GM18526 (cell line): Measurements from ENCODE around the gene SPDYE6.

Source experiments
- POLR2A ChIP-seq: IDR thresholded peaks from 3 replicates; pipeline ENCODE4 v1.6.1; 2011; ENCODE audit not compliant: insufficient read length; ENCODE audit errors: extremely low read depth

SPDYE6 gene

GRCh38 chr7:102363549-102364393 lies 7.5 kb upstream of the SPDYE6 start:
- TF ChIP-seq POLR2A, result peak; percentile 66

- TF ChIP-seq POLR2A, result no peak
Observed at GRCh38 chr7:102326157-102326889, 29.9 kb downstream of the SPDYE6 start.

- TF ChIP-seq POLR2A, result no peak
Observed at GRCh38 chr7:102323914-102324195, 32.4 kb downstream of the SPDYE6 start.

GRCh38 chr7:102322202-102322715 lies 34.0 kb downstream of the SPDYE6 start:
- TF ChIP-seq POLR2A, result no peak

GRCh38 chr7:102321351-102322201 lies 34.7 kb downstream of the SPDYE6 start:
- no peak for TF ChIP-seq POLR2A

- TF ChIP-seq POLR2A, result no peak
Observed at GRCh38 chr7:102320601-102321350, 35.5 kb downstream of the SPDYE6 start.

GRCh38 chr7:102320181-102320580 lies 36.1 kb downstream of the SPDYE6 start:
- no peak for TF ChIP-seq POLR2A

- no peak for TF ChIP-seq POLR2A
Observed at GRCh38 chr7:102319671-102320070, 36.6 kb downstream of the SPDYE6 start.

- no peak for TF ChIP-seq POLR2A
Observed at GRCh38 chr7:102318482-102318971, 37.7 kb downstream of the SPDYE6 start.

GRCh38 chr7:102317231-102318059 lies 38.8 kb downstream of the SPDYE6 start:
- TF ChIP-seq POLR2A, result no peak

GRCh38 chr7:102313997-102314780 lies 42.1 kb downstream of the SPDYE6 start:
- TF ChIP-seq POLR2A, result no peak

- no peak for TF ChIP-seq POLR2A
Observed at GRCh38 chr7:102312317-102312716, 43.9 kb downstream of the SPDYE6 start.

GRCh38 chr7:102310414-102310815 lies 45.8 kb downstream of the SPDYE6 start:
- TF ChIP-seq POLR2A, result no peak
